SK-N-SH treated with all-trans-retinoic acid at 6 μM for 48 hours (cell line): ENCODE results near the gene ZG16.
A peak's percentile ranks its signal among the peaks of the same experiment; 100 is the strongest.

Experiments used
- ARNTL ChIP-seq: fragments of 450-650 bp; formaldehyde crosslinking; IDR thresholded peaks from 2 replicates; pipeline ENCODE4 v1.5.0; 2020; ENCODE audit warnings: low read depth, mild to moderate bottlenecking, moderate library complexity, borderline replicate concordance
- BACH2 ChIP-seq: fragments of 250-450 bp; sonication (Bioruptor Pico); IDR thresholded peaks from 2 replicates; pipeline ENCODE4 v1.9.0; 2021; ENCODE audit warnings: mild to moderate bottlenecking, borderline replicate concordance
- GLIS3 ChIP-seq: fragments of 250-450 bp; sonication (Bioruptor Pico); IDR thresholded peaks from 2 replicates; pipeline ENCODE4 v1.5.0; 2020; ENCODE audit warnings: mild to moderate bottlenecking, moderate library complexity
- ZC3H10 ChIP-seq: fragments of 250-450 bp; sonication (Bioruptor Pico); IDR thresholded peaks from 2 replicates; pipeline ENCODE4 v1.5.1; 2021; ENCODE audit warnings: mild to moderate bottlenecking, moderate library complexity
- ZNF565 ChIP-seq: fragments of 450-650 bp; formaldehyde crosslinking; conservative IDR thresholded peaks from 2 replicates; pipeline ENCODE4 v1.5.0; 2020; ENCODE audit warnings: low read depth, mild to moderate bottlenecking, moderate library complexity
- TF ChIP-seq, protein P1 (sequence below): fragments of 250-450 bp; sonication (Bioruptor Pico); IDR thresholded peaks from 2 replicates; pipeline ENCODE4 v1.8.0; 2020; ENCODE audit warnings: mild to moderate bottlenecking, moderate library complexity, borderline replicate concordance
- TF ChIP-seq, protein P2 (sequence below): fragments of 250-450 bp; sonication (Bioruptor Pico); IDR thresholded peaks from 2 replicates; pipeline ENCODE4 v1.5.1; 2020; ENCODE audit warnings: low read depth, mild to moderate bottlenecking, moderate library complexity
- TF ChIP-seq, protein P3 (sequence below): fragments of 250-450 bp; sonication (Bioruptor Pico); IDR thresholded peaks from 2 replicates; pipeline ENCODE4 v1.5.1; 2021; ENCODE audit warnings: mild to moderate bottlenecking, moderate library complexity
- TF ChIP-seq, protein P4 (sequence below): fragments of 250-450 bp; sonication (Bioruptor Pico); IDR thresholded peaks from 2 replicates; pipeline ENCODE4 v1.8.0; 2021; ENCODE audit warnings: low read depth, mild to moderate bottlenecking, moderate library complexity, borderline replicate concordance

DNA sequence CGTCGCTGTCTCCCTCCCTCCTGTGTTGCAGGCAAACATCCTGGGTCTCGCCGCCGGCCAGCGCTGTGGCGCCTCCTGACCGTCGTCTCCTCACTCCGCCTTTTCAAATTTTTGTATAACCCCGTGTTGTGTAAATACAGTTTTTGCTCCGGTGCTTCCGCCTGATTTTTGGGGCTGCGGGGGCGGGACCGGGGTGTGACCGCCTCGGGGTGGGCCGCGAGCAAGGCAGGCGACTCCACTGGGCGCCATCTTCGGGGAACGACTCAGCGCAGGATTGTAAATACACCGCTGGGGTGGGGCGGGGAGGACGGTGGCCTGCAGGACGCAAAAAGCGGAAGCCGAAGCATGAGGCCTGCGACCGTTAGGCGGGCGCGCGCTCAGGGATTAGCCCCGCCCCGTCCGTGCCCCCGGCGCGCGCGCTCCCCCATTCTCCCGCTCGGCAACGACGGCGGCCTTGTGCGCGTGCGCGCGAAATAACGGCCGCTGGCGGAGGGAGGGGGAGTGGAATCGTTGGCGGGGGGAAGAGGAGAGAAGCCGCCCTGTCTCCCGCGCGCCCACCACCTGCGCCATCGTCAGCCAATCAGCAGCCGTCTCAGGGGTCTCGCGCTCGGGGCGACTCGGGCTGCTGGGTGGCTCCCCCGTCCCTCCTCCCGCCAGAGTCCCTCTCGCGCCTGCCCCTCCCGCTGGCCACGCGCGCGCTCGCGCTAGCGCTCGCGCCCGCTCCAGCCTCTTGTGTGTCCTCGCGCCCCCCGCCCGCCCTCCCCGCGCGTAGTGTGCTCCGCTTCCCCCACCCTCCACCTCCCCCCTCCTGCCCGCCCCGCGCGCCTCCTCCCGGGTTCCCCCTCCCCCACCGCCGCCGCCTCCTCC is 27.4 kb downstream of the ZG16 start:
- TF ChIP-seq, protein P1, sequence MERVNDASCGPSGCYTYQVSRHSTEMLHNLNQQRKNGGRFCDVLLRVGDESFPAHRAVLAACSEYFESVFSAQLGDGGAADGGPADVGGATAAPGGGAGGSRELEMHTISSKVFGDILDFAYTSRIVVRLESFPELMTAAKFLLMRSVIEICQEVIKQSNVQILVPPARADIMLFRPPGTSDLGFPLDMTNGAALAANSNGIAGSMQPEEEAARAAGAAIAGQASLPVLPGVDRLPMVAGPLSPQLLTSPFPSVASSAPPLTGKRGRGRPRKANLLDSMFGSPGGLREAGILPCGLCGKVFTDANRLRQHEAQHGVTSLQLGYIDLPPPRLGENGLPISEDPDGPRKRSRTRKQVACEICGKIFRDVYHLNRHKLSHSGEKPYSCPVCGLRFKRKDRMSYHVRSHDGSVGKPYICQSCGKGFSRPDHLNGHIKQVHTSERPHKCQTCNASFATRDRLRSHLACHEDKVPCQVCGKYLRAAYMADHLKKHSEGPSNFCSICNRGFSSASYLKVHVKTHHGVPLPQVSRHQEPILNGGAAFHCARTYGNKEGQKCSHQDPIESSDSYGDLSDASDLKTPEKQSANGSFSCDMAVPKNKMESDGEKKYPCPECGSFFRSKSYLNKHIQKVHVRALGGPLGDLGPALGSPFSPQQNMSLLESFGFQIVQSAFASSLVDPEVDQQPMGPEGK (CRISPR knock-in tag) = 0 out of 2 replicates have a peak, but pooled peaks have one; percentile 27
- TF ChIP-seq, protein P2, sequence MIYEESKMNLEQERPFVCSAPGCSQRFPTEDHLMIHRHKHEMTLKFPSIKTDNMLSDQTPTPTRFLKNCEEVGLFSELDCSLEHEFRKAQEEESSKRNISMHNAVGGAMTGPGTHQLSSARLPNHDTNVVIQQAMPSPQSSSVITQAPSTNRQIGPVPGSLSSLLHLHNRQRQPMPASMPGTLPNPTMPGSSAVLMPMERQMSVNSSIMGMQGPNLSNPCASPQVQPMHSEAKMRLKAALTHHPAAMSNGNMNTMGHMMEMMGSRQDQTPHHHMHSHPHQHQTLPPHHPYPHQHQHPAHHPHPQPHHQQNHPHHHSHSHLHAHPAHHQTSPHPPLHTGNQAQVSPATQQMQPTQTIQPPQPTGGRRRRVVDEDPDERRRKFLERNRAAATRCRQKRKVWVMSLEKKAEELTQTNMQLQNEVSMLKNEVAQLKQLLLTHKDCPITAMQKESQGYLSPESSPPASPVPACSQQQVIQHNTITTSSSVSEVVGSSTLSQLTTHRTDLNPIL (CRISPR knock-in tag) = no peak
- 0 out of 2 replicates have a peak, but pooled peaks have one; percentile 19 for TF ChIP-seq ZNF565 (CRISPR knock-in tag)
- no peak for TF ChIP-seq BACH2 (CRISPR knock-in tag)
- TF ChIP-seq ARNTL (CRISPR knock-in tag) = no peak
- TF ChIP-seq, protein P3, sequence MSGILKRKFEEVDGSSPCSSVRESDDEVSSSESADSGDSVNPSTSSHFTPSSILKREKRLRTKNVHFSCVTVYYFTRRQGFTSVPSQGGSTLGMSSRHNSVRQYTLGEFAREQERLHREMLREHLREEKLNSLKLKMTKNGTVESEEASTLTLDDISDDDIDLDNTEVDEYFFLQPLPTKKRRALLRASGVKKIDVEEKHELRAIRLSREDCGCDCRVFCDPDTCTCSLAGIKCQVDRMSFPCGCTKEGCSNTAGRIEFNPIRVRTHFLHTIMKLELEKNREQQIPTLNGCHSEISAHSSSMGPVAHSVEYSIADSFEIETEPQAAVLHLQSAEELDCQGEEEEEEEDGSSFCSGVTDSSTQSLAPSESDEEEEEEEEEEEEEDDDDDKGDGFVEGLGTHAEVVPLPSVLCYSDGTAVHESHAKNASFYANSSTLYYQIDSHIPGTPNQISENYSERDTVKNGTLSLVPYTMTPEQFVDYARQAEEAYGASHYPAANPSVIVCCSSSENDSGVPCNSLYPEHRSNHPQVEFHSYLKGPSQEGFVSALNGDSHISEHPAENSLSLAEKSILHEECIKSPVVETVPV = no peak
- TF ChIP-seq, protein P4, sequence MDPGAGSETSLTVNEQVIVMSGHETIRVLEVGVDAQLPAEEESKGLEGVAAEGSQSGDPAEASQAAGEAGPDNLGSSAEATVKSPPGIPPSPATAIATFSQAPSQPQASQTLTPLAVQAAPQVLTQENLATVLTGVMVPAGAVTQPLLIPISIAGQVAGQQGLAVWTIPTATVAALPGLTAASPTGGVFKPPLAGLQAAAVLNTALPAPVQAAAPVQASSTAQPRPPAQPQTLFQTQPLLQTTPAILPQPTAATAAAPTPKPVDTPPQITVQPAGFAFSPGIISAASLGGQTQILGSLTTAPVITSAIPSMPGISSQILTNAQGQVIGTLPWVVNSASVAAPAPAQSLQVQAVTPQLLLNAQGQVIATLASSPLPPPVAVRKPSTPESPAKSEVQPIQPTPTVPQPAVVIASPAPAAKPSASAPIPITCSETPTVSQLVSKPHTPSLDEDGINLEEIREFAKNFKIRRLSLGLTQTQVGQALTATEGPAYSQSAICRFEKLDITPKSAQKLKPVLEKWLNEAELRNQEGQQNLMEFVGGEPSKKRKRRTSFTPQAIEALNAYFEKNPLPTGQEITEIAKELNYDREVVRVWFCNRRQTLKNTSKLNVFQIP (CRISPR knock-in tag) = no peak
- TF ChIP-seq ZC3H10 (CRISPR knock-in tag) = no peak
- peak; percentile 63; the same call in 1 of the 2 replicates for TF ChIP-seq GLIS3
